HFF-Myc (cell line): ENCODE results near the gene ERCC4.
"Not testable (repeated sequence)": the region's sequence is repeated elsewhere in the genome, so short reads cannot be mapped to it uniquely, and the experiment has no call there.

Experiments
- DNase-seq: peaks from one replicate; pipeline ENCODE4 v3.0.0-alpha.2; 2011; ENCODE audit warnings: low read depth; ENCODE audit errors: extremely low read depth
- H3K4me3 ChIP-seq: replicated peaks from 2 replicates; pipeline ENCODE4 v1.5.1; 2011; ENCODE audit warnings: low read depth, mild to moderate bottlenecking, control low read depth, low read length
- CTCF ChIP-seq: IDR thresholded peaks from 2 replicates; pipeline ENCODE4 v1.5.1; 2012; ENCODE audit warnings: mild to moderate bottlenecking, low read depth, low read length, control low read depth; ENCODE audit errors: missing control alignments

ERCC4 gene

GRCh38 chr16:13886608-13887007, 33.3 kb upstream of the ERCC4 start:
- TF ChIP-seq CTCF: no peak
- no peak for DNase-seq
- no peak overlapping the region for H3K4me3 ChIP-seq

GRCh38 chr16:13889323-13889722, 30.6 kb upstream of the ERCC4 start:
- H3K4me3 ChIP-seq, DNase-seq: not testable (repeated sequence)

GRCh38 chr16:13892301-13892700, 27.7 kb upstream of the ERCC4 start:
- no peak overlapping the region for H3K4me3 ChIP-seq
- DNase-seq: no peak
- no peak for TF ChIP-seq CTCF

GRCh38 chr16:13895516-13895915, 24.4 kb upstream of the ERCC4 start:
- H3K4me3 ChIP-seq: no peak overlapping the region
- no peak for TF ChIP-seq CTCF
- DNase-seq: no peak

GRCh38 chr16:13896543-13897182, 23.3 kb upstream of the ERCC4 start:
- DNase-seq: no peak
- H3K4me3 ChIP-seq: no peak overlapping the region

GRCh38 chr16:13897806-13898205, 22.1 kb upstream of the ERCC4 start:
- no peak for TF ChIP-seq CTCF
- H3K4me3 ChIP-seq: no peak overlapping the region
- DNase-seq: no peak

More at GRCh38 chr16:13896543-13897182, 23.3 kb upstream of the ERCC4 start:
- TF ChIP-seq CTCF: peak; percentile 59

GRCh38 chr16:13898233-13898632, 21.7 kb upstream of the ERCC4 start:
- H3K4me3 ChIP-seq: no peak overlapping the region
- DNase-seq: no peak
- no peak for TF ChIP-seq CTCF
